Measurements from ENCODE around the gene RPL14. TPM values are rescaled to one million over a fixed set of nuclear protein-coding genes. Genes with fewer than 3 reads are reported as not detected.

The RPL14 gene
- polyA plus RNA-seq, 1 of the 3 experiments (the other 2 are of a cell fraction): 416 TPM

DNA sequence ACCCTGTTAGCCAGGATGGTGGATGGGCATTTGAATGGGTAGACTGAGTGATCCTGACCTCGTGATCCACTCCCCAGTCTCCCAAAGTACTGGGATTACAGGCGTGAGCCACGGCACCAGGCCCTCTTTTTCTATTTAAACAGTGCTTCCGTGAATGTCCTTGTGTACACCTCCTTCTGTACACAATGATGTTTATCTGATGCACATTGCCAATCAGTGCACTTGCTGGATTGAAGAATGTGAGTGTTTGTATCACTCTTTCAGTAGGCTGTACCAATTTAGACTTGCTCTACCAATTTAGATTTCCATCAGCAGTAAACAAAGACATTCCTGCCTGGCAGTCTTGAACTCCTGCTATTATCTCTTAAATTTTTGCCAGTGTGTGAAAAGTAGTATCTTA, 10.9 kb downstream of the RPL14 start (continued):
- TF ChIP-seq, protein P1, sequence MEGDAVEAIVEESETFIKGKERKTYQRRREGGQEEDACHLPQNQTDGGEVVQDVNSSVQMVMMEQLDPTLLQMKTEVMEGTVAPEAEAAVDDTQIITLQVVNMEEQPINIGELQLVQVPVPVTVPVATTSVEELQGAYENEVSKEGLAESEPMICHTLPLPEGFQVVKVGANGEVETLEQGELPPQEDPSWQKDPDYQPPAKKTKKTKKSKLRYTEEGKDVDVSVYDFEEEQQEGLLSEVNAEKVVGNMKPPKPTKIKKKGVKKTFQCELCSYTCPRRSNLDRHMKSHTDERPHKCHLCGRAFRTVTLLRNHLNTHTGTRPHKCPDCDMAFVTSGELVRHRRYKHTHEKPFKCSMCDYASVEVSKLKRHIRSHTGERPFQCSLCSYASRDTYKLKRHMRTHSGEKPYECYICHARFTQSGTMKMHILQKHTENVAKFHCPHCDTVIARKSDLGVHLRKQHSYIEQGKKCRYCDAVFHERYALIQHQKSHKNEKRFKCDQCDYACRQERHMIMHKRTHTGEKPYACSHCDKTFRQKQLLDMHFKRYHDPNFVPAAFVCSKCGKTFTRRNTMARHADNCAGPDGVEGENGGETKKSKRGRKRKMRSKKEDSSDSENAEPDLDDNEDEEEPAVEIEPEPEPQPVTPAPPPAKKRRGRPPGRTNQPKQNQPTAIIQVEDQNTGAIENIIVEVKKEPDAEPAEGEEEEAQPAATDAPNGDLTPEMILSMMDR (IDR thresholded peaks at IDR 0.05): no peak
- TF ChIP-seq NFIC (IDR thresholded peaks at IDR 0.05; ENCODE audit: borderline replicate concordance) (no peak), MXI1 (IDR thresholded peaks at IDR 0.05; ENCODE audit: low read depth, low read length) (no peak), FOXJ3 (CRISPR knock-in tag; IDR thresholded peaks at IDR 0.05) (no peak), RXRA (IDR thresholded peaks at IDR 0.05; ENCODE audit: borderline replicate concordance, low read depth) (no peak)

DNA sequence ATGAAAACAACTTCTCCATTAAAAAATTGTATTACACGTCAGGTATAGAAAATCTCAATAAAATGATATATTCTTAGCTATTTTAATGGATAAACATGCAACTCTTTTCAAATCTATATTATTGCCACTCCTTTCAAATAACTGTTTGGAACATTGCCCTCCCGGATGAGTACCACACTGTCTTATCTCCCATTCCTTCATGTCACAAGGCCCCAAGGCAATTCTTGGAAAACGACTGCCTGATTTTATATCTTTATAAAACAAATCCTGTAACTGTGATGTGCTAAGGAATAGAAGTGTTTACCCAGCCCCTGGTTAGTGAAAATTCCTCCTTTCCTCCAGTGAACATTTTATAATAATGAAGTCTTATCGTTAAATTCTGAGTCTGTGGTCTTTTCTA, 13.6 kb downstream of the RPL14 start:
- TF ChIP-seq RCOR1 (IDR thresholded peaks at IDR 0.05; ENCODE audit: low read length) (no peak), RXRA (IDR thresholded peaks at IDR 0.05; ENCODE audit: borderline replicate concordance, low read depth) (no peak), EZH2phosphoT487 (IDR thresholded peaks at IDR 0.05; ENCODE audit: borderline replicate concordance, low read depth) (no peak), TAF1 (IDR thresholded peaks at IDR 0.05; ENCODE audit: borderline replicate concordance, low read depth, low read length) (no peak), TCF12 (IDR thresholded peaks at IDR 0.05) (no peak), RAD21 (IDR thresholded peaks at IDR 0.05; ENCODE audit: low read length) (no peak), YY1 (IDR thresholded peaks at IDR 0.05; ENCODE audit: low read depth) (no peak), RFX5 (IDR thresholded peaks at IDR 0.05; ENCODE audit: low read length) (no peak), NFIC (IDR thresholded peaks at IDR 0.05; ENCODE audit: borderline replicate concordance) (no peak)
- TF ChIP-seq, protein P2, sequence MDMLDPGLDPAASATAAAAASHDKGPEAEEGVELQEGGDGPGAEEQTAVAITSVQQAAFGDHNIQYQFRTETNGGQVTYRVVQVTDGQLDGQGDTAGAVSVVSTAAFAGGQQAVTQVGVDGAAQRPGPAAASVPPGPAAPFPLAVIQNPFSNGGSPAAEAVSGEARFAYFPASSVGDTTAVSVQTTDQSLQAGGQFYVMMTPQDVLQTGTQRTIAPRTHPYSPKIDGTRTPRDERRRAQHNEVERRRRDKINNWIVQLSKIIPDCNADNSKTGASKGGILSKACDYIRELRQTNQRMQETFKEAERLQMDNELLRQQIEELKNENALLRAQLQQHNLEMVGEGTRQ (IDR thresholded peaks at IDR 0.05; ENCODE audit: borderline replicate concordance, low read depth, low read length): no peak
- TF ChIP-seq, protein P3, sequence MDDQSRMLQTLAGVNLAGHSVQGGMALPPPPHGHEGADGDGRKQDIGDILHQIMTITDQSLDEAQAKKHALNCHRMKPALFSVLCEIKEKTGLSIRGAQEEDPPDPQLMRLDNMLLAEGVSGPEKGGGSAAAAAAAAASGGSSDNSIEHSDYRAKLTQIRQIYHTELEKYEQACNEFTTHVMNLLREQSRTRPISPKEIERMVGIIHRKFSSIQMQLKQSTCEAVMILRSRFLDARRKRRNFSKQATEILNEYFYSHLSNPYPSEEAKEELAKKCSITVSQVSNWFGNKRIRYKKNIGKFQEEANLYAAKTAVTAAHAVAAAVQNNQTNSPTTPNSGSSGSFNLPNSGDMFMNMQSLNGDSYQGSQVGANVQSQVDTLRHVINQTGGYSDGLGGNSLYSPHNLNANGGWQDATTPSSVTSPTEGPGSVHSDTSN (IDR thresholded peaks at IDR 0.05): no peak
- Histone ChIP-seq H4K20me1 (ENCODE audit: insufficient read depth) (no peaks in the 10 kb centered on the region), H3K4me1 (ENCODE audit: control insufficient read depth in 1 of 2, insufficient read depth in 2 of 2, low read depth in 1 of 2, low read length in 1 of 2) (no peaks in the 10 kb centered on the region), H3K27me3 (ENCODE audit: insufficient read depth) (no peaks in the 10 kb centered on the region), H3K79me2 (ENCODE audit: insufficient read depth) (no peaks in the 10 kb centered on the region), H3K4me2 (no peak overlapping the region), H3K27ac (ENCODE audit: low read depth in 2 of 2, low read length in 1 of 2) (no peak overlapping the region), H3K36me3 (replicated peaks in 1 of 2; ENCODE audit: control insufficient read depth in 1 of 2, insufficient read depth in 2 of 2, low read length in 1 of 2) (peaks cover 0 to 3% of the 10 kb centered on the region in 2 experiments), H3K9ac (no peak overlapping the region), H3K9me3 (no peaks in the 10 kb centered on the region), H3F3A (replicated peaks; ENCODE audit: insufficient read depth) (peaks cover 18% of the 10 kb centered on the region), H3K4me3 (ENCODE audit: low read depth in 2 of 2, low read length in 1 of 2) (no peak overlapping the region), H3K9me2 (no peaks in the 10 kb centered on the region), H2AFZ (ENCODE audit: low read depth) (no peak overlapping the region)
- POLR2A ChIA-PET: no interaction called here
- WGBS (ENCODE audit: low lambda C conversion rate): 69% methylated on average over 4 of the region's 4 CpGs
- CTCF ChIA-PET: interaction anchor here (1.0 kb wide), 1 partner anchor 13 kb away, joined by 3 read pairs; no protein-coding TSS in a partner anchor
- DNase-seq: no peak
